Panc1 (cell line): ENCODE results near the gene NFATC1.

Experiments used
- POLR2AphosphoS5 ChIP-seq: IDR thresholded peaks from 2 replicates; pipeline ENCODE4 v1.6.1; 2012; ENCODE audit warnings: mild to moderate bottlenecking, low read depth, low read length, moderate library complexity
- TF ChIP-seq, protein P1 (sequence below): fragments of 450-650 bp; IDR thresholded peaks from 2 replicates; pipeline ENCODE4 v1.5.1; 2017; ENCODE audit warnings: mild to moderate bottlenecking
- TF ChIP-seq, protein P2 (sequence below), 2 experiments: IDR thresholded peaks; 2 replicates each; pipeline ENCODE4 v1.6.1; 2011 to 2012; ENCODE audit warnings: low read depth in 2 of 2, control low read depth in 1 of 2, low read length in 1 of 2, mild to moderate bottlenecking in 1 of 2, moderate library complexity in 1 of 2; ENCODE audit not compliant: insufficient read depth in 1 of 2

DNA sequence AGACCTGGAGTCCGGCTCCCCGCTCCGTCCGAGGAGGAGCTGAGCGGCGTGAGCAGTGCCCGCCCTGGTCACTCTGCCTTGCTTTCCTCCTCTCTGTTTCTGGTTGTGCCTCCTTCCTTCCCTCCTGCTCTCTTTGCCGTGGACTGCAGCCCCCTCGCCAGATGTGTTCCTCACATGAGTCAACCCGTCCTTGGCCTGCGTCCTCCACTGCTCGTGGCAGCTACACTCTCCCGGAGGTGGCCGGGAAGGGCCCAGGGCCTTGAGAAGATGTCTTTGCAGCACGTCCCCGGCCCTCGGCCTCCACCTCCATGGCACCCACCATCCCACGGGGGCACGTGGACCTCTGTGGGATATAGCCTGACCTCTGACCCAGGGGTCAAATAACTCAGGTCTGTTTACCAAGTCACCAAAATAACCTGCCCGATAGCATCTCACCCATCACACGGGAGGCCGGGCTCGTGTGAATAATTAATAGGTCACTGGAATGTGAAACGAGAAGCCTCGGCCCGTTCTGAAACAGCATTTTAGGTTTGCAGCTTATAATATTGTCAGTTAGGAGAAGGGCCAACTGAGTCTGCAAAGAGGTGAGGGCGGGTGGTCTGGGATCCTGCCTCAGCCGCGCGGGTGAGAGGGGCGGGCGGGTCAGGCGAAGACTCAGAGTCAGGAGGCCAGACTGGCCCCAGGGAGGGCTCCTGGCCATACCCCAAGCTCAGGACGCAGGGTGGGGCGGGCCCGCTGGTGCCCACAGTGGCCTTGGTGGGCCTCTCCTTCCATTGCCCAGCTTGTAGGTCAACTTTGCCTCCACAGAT is 42.6 kb downstream of the NFATC1 start:
- TF ChIP-seq, protein P1, sequence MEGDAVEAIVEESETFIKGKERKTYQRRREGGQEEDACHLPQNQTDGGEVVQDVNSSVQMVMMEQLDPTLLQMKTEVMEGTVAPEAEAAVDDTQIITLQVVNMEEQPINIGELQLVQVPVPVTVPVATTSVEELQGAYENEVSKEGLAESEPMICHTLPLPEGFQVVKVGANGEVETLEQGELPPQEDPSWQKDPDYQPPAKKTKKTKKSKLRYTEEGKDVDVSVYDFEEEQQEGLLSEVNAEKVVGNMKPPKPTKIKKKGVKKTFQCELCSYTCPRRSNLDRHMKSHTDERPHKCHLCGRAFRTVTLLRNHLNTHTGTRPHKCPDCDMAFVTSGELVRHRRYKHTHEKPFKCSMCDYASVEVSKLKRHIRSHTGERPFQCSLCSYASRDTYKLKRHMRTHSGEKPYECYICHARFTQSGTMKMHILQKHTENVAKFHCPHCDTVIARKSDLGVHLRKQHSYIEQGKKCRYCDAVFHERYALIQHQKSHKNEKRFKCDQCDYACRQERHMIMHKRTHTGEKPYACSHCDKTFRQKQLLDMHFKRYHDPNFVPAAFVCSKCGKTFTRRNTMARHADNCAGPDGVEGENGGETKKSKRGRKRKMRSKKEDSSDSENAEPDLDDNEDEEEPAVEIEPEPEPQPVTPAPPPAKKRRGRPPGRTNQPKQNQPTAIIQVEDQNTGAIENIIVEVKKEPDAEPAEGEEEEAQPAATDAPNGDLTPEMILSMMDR: no peak
- no peak for TF ChIP-seq POLR2AphosphoS5
- TF ChIP-seq, protein P2, sequence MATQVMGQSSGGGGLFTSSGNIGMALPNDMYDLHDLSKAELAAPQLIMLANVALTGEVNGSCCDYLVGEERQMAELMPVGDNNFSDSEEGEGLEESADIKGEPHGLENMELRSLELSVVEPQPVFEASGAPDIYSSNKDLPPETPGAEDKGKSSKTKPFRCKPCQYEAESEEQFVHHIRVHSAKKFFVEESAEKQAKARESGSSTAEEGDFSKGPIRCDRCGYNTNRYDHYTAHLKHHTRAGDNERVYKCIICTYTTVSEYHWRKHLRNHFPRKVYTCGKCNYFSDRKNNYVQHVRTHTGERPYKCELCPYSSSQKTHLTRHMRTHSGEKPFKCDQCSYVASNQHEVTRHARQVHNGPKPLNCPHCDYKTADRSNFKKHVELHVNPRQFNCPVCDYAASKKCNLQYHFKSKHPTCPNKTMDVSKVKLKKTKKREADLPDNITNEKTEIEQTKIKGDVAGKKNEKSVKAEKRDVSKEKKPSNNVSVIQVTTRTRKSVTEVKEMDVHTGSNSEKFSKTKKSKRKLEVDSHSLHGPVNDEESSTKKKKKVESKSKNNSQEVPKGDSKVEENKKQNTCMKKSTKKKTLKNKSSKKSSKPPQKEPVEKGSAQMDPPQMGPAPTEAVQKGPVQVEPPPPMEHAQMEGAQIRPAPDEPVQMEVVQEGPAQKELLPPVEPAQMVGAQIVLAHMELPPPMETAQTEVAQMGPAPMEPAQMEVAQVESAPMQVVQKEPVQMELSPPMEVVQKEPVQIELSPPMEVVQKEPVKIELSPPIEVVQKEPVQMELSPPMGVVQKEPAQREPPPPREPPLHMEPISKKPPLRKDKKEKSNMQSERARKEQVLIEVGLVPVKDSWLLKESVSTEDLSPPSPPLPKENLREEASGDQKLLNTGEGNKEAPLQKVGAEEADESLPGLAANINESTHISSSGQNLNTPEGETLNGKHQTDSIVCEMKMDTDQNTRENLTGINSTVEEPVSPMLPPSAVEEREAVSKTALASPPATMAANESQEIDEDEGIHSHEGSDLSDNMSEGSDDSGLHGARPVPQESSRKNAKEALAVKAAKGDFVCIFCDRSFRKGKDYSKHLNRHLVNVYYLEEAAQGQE (IDR thresholded peaks at IDR 0.05; ENCODE audit: insufficient read depth in 1 of 2, low read depth in 2 of 2, low read length in 1 of 2): no peak
